NB4 (cell line): ENCODE measurements around the gene SMAD5.

ENCODE experiments used
- DNase-seq: peaks from one replicate; pipeline ENCODE4 v3.0.0; 2010; ENCODE audit warnings: low read depth
- H3K4me3 ChIP-seq: one replicate; pipeline ENCODE4 v1.5.1; 2011; ENCODE audit warnings: mild to moderate bottlenecking, low read depth, low read length, moderate library complexity
- MYC ChIP-seq: IDR thresholded peaks from 2 replicates; pipeline ENCODE4 v1.6.1; 2011; ENCODE audit warnings: low read depth, low read length
- POLR2A ChIP-seq: IDR thresholded peaks from 2 replicates; pipeline ENCODE4 v1.6.1; 2011; ENCODE audit warnings: mild to moderate bottlenecking; ENCODE audit not compliant: insufficient read length; ENCODE audit errors: extremely low read depth
- TF ChIP-seq, protein P1 (sequence below): IDR thresholded peaks from one replicate; pipeline ENCODE4 v1.5.1; 2012; ENCODE audit warnings: low read depth, low read length
- TF ChIP-seq, protein P2 (sequence below): IDR thresholded peaks from 2 replicates; pipeline ENCODE4 v1.6.1; 2011; ENCODE audit warnings: low read depth, low read length

SMAD5 gene

GRCh38 chr5:136143763-136144162, 11.1 kb downstream of the SMAD5 start:
- no peak for DNase-seq
- TF ChIP-seq, protein P1, sequence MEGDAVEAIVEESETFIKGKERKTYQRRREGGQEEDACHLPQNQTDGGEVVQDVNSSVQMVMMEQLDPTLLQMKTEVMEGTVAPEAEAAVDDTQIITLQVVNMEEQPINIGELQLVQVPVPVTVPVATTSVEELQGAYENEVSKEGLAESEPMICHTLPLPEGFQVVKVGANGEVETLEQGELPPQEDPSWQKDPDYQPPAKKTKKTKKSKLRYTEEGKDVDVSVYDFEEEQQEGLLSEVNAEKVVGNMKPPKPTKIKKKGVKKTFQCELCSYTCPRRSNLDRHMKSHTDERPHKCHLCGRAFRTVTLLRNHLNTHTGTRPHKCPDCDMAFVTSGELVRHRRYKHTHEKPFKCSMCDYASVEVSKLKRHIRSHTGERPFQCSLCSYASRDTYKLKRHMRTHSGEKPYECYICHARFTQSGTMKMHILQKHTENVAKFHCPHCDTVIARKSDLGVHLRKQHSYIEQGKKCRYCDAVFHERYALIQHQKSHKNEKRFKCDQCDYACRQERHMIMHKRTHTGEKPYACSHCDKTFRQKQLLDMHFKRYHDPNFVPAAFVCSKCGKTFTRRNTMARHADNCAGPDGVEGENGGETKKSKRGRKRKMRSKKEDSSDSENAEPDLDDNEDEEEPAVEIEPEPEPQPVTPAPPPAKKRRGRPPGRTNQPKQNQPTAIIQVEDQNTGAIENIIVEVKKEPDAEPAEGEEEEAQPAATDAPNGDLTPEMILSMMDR, result no peak
- TF ChIP-seq POLR2A (no peak), MYC (no peak)
- TF ChIP-seq, protein P2, sequence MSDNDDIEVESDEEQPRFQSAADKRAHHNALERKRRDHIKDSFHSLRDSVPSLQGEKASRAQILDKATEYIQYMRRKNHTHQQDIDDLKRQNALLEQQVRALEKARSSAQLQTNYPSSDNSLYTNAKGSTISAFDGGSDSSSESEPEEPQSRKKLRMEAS, result no peak
- no peak overlapping the region for H3K4me3 ChIP-seq

DNA sequence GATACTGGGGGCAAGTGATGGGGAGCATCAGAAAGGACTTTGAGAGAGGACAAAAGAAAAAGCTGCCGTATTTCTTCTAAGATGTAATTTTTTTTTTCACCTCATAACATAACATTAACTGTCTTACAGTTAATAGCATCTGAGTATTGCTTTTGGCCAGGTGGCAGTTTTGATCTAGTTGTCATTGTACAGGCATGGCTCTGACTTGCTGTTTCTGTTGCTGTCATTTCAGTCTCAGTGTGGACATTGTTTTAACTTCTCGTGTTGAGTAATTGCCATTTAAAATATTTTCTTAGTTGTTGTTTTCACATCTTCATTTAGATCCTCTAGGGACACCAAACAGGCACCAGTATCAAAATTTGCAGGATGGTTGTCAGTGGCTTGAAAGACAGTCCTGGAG, 12.4 kb downstream of the SMAD5 start:
- TF ChIP-seq POLR2A, result no peak
- no peak overlapping the region for H3K4me3 ChIP-seq
- no peak for DNase-seq

- no peak overlapping the region for H3K4me3 ChIP-seq
- DNase-seq, result no peak
- TF ChIP-seq POLR2A, result no peak
- TF ChIP-seq, protein P2, result no peak
- TF ChIP-seq, protein P1, result no peak
- no peak for TF ChIP-seq MYC
These were observed 13.6 kb downstream of the SMAD5 start for GRCh38 chr5:136146201-136146600.

DNA sequence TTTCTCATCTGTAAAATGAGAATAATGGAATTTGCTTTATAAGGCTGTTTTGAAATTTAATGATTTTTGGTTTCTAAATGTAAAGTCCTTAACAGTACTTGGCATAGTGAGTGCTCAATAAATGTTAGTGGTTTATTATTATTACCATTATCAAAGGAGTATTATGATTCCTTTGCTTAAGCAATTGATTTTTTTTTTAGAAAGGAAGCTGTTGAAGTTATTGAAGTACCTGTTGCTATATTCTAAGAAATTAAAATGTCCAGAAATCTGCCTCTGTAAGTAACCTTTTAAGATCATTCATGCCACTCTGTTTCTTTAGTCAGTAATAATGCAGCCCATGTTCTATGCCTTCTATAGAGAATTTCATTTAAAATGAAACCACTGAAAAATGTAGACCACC, 15.0 kb downstream of the SMAD5 start:
- TF ChIP-seq, protein P2, result no peak
- TF ChIP-seq, protein P1, result no peak
- TF ChIP-seq MYC, result no peak
- no peak for TF ChIP-seq POLR2A
- no peak for DNase-seq
- H3K4me3 ChIP-seq, result no peak overlapping the region

DNA sequence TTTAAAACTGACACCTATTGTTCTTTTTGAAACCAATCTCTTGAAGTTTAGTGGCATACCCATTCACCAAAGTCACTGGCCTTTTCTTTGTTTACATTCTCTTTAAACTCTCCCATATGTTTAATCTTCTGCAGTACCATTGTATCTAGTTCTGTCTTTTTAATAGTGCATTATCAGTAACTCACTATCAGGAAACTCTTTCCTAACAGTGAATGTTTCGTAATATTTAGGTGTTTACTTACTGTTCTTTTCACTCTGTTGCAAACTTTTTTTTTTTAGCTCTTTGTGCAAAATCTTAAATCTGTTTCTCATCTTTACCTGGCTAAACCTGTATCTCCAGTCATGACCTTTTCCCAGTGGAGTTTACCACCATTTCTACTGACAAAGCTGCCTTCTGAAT, 17.2 kb downstream of the SMAD5 start:
- no peak for DNase-seq
- no peak overlapping the region for H3K4me3 ChIP-seq
- no peak for TF ChIP-seq POLR2A
- no peak for TF ChIP-seq MYC
- TF ChIP-seq, protein P1, result no peak
- TF ChIP-seq, protein P2, result no peak

- no peak for TF ChIP-seq MYC
- TF ChIP-seq POLR2A, result no peak
- TF ChIP-seq, protein P1, result no peak
- TF ChIP-seq, protein P2, result no peak
- DNase-seq, result no peak
These were observed 21.1 kb downstream of the SMAD5 start for GRCh38 chr5:136153581-136154236.

More at GRCh38 chr5:136153581-136154236, 21.1 kb downstream of the SMAD5 start:
- no peak overlapping the region for H3K4me3 ChIP-seq
